Brain microvascular endothelial cell (primary cell): Measurements from ENCODE around the gene AHI1.

Source experiments
- DNase-seq: peaks from one replicate; pipeline ENCODE4 v3.0.0-alpha.2; 2020
- H3K27ac ChIP-seq: fragments of 250-450 bp; sonication (Bioruptor Pico); 2 replicates; pipeline ENCODE4 v1.5.1; 2020; ENCODE audit warnings: mild to moderate bottlenecking, moderate library complexity
- H3K27me3 ChIP-seq: fragments of 250-450 bp; sonication (Bioruptor Pico); replicated peaks from 2 replicates; pipeline ENCODE4 v1.5.1; 2020; ENCODE audit warnings: mild to moderate bottlenecking
- H3K36me3 ChIP-seq: fragments of 250-450 bp; sonication (Bioruptor Pico); replicated peaks from 2 replicates; pipeline ENCODE4 v1.5.1; 2020; ENCODE audit warnings: mild to moderate bottlenecking
- H3K4me3 ChIP-seq: 2 replicates; pipeline ENCODE4 v1.5.1; 2011; ENCODE audit warnings: low read depth, mild to moderate bottlenecking, control low read depth, low read length, moderate library complexity
- in situ Hi-C: cut with HindIII; loops from 2 replicates; pipeline ENCODE4 v1.10.0; 2017; ENCODE audit warnings: low sequenced_read_pairs, low pct_ligation_motif_present
- TF ChIP-seq, protein P1 (sequence below): IDR thresholded peaks from 2 replicates; pipeline ENCODE4 v1.5.1; 2011; ENCODE audit warnings: low read depth, mild to moderate bottlenecking, moderate library complexity, low read length, control low read depth, inconsistent platforms; ENCODE audit errors: missing control alignments

The AHI1 gene

DNA sequence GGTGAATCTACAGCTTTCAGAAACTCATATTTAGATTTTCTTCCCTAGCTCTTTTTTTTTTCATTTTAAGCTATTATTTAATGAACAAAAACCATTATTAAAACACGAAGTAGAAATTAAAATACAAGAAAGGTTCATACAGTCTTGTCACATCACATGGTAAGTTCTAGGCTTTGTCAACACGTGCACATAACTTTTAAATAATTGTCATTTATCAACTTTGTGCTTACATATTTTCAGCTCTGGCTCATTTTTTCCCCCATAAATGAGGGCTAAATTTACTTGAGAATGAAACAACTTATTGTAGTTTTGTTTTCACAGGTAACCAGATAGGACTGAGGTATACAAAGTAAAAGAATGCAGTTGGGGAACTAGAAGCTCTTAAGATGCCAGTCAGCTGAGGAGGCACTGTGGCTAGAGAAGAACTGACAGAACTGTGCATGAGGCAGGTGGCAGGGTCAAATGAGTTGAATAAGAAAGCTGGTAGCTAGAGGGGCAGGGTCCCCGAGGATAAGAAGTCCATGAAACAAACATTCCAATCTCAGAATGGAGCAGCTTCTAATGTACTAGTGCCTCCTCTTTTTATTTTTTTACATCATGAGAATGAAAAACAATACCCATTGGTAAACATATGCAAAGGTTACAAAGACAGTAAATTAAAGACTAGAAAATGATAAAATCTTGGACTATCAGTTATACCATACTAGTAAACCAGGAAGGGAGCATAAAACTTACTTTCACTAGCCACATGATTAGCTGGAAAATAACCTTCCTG lies 174.9 kb downstream of the AHI1 start:
- TF ChIP-seq, protein P1, sequence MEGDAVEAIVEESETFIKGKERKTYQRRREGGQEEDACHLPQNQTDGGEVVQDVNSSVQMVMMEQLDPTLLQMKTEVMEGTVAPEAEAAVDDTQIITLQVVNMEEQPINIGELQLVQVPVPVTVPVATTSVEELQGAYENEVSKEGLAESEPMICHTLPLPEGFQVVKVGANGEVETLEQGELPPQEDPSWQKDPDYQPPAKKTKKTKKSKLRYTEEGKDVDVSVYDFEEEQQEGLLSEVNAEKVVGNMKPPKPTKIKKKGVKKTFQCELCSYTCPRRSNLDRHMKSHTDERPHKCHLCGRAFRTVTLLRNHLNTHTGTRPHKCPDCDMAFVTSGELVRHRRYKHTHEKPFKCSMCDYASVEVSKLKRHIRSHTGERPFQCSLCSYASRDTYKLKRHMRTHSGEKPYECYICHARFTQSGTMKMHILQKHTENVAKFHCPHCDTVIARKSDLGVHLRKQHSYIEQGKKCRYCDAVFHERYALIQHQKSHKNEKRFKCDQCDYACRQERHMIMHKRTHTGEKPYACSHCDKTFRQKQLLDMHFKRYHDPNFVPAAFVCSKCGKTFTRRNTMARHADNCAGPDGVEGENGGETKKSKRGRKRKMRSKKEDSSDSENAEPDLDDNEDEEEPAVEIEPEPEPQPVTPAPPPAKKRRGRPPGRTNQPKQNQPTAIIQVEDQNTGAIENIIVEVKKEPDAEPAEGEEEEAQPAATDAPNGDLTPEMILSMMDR = no peak
- Histone ChIP-seq H3K27me3 (no peaks in the 10 kb centered on the region), H3K4me3 (no peak overlapping the region), H3K36me3 (peaks cover 2% of the 10 kb centered on the region), H3K27ac (no peak overlapping the region)
- in situ Hi-C loops = no loop called here
- DNase-seq = no peak

DNA sequence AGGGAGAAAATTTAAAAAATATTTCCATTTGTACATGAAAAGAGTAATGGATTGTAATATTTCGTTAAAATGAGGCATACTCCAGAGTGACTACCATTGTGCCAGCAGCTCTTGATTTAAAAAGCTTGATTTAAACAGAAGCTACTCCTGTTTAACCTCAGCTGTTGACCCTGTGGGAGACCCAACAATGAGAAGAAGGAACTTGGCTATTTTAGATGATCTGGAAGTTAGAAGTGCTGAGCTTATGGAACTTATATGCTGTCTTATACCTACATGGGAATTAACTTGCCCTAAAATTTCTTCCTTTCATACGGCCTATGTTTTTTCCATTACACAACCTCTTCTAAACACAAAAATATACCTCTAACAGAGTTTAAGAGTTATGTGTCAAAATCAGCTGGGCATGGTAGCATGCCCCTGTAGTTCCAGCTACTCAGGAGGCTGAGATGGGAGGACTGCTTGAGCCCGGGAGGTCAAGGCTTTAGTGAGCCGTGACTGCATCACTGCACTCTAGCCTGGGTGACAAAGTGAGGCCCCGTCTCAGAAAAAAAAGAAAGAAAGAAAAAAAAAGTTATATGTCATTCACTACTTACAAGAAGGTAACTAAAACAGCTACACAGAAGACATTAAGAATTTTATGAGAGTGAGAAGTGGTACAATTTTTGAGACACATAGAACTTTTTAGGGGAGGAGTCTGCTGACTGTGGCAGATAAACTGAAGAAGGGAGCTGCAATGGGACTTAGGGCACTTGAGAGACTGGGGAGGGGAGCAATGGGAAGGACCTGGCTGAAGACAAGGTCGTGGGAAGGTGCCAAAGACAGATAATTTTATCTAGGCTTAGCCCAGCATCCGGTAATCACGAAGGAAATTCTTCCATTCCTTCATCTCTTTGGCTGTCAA lies 176.6 kb downstream of the AHI1 start:
- Histone ChIP-seq H3K27ac (no peak overlapping the region), H3K4me3 (no peak overlapping the region), H3K36me3 (no peaks in the 10 kb centered on the region), H3K27me3 (no peaks in the 10 kb centered on the region)
- no peak for DNase-seq
- TF ChIP-seq, protein P1 = no peak
- in situ Hi-C loops = no loop called here

DNA sequence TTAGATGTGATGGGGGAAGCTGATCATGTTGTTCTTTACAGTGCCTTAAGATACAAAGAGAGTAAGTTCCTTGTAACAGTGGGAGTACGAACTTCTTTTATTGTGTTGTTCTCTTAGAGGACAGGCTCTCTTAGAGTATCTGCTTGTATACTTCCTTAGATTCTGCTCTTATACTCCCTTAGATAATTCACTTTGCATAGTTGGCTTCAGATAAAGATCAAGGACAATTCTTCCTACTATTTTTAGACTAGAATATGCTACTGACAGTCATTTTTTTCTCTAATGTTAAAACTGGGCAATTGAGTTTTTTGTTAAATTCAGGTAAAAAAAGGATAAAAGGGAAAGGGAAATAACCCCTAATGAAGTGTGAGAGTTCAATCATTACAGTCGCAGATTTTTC lies 177.7 kb downstream of the AHI1 start:
- TF ChIP-seq, protein P1 = no peak

DNA sequence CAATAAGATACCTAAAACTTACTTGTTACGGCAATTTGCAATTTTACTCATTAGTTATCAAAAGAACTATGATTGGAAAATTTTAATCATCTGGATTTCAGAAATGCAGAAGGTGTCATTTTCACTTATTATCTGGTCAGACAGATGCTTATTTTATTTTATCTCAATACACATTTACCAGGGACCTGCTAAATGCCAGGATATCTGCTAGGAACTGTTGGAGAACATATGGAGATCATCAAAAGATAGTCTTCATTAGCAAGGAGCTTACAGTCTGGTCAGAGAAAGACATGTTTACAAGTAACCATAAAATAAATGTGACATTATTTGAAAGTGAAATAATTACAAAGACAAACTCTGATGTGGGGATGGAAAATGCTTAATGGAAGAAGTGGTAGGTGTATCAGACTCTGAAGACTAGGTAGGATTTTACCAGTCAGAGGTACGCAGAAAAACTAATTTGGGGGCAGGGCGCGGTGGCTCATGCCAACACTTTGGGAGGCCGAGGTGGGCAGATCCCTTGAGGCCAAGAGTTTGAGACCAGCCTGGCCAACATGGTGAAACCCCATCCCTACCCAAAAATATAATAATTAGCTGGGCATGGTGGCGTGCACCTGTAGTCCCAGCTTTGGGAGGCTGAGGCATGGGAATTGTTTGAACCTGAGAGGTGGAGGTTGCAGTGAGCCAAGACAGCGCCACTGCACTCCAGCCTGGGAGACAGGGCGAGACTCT lies 178.6 kb downstream of the AHI1 start:
- Histone ChIP-seq H3K27me3 (no peaks in the 10 kb centered on the region), H3K36me3 (no peaks in the 10 kb centered on the region), H3K27ac (no peak overlapping the region), H3K4me3 (no peak overlapping the region)
- TF ChIP-seq, protein P1 = no peak
- in situ Hi-C loops = no loop called here
- DNase-seq = no peak

More for the DNA sequence above, 177.7 kb downstream of the AHI1 start:
- Histone ChIP-seq H3K4me3 (no peak overlapping the region), H3K27ac (no peak overlapping the region), H3K27me3 (no peaks in the 10 kb centered on the region), H3K36me3 (no peaks in the 10 kb centered on the region)
- no peak for DNase-seq
- in situ Hi-C loops = no loop called here

DNA sequence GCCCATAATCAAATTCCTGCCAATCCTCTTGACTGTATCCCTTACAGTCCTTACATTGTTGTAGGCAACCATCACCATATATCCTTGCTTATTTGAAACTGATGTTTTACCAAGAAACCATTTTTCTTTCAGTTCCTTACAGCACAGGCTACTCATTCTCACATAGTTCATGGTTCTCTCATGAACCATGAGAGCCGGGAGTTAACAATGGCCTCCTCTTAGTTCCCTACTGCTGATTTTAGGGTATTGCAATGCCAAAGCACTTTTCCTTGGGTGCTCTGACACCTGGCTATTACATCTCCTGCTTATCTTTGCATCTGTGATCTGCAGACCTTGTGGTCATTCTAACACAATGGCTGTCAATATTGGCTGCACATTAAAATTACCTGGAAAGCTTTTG lies 183.0 kb downstream of the AHI1 start:
- Histone ChIP-seq H3K36me3 (no peaks in the 10 kb centered on the region), H3K27ac (no peak overlapping the region), H3K27me3 (no peaks in the 10 kb centered on the region), H3K4me3 (no peak overlapping the region)
- in situ Hi-C loops = no loop called here
- TF ChIP-seq, protein P1 = no peak
- DNase-seq = no peak
